Caco-2 (cell line): Measurements from ENCODE around the gene ADGRL3. TPM values are rescaled to one million over a fixed set of nuclear protein-coding genes. Genes with fewer than 3 reads are reported as not detected.

ENCODE experiments used
- BruUV-seq: library from RNA; stranded (reverse); fragments of 400-500 nt; replicated peaks from 2 replicates; lab custom pipeline; 2021; lab: Mats Ljungman, UMichigan
- CTCF ChIA-PET: fragments of 300-600 bp; sonication (Branson Sonifier 250); formaldehyde crosslinking; loops from one replicate; lab custom pipeline; 2022; ENCODE audit warnings: antibody characterized with exemption; lab: Charles Lee
- POLR2A ChIA-PET: fragments of 300-600 bp; sonication (Branson Sonifier 250); formaldehyde crosslinking; loops from one replicate; lab custom pipeline; 2022; ENCODE audit warnings: antibody characterized with exemption; lab: Charles Lee
- DNase-seq, 2 experiments: peaks; one replicate each; pipeline versions ENCODE4 v3.0.0 to v3.0.0-alpha.2; 2020 to 2022
- H3K27me3 ChIP-seq: replicated peaks from 2 replicates; pipeline ENCODE4 v1.6.0; 2011; ENCODE audit warnings: low read length; ENCODE audit not compliant: control insufficient read depth, insufficient read depth
- H3K36me3 ChIP-seq: 2 replicates; pipeline ENCODE4 v1.5.1; 2011; ENCODE audit warnings: low read length; ENCODE audit not compliant: control insufficient read depth, insufficient read depth
- H3K4me1 ChIP-seq: fragments of 250-450 bp; sonication (Bioruptor Pico); 2 replicates; pipeline ENCODE4 v1.5.1; 2020; ENCODE audit warnings: mild to moderate bottlenecking
- H3K4me3 ChIP-seq: 2 replicates; pipeline ENCODE4 v1.5.1; 2011; ENCODE audit warnings: low read depth, mild to moderate bottlenecking, control low read depth, low read length
- H3K9me3 ChIP-seq: fragments of 250-450 bp; sonication (Bioruptor Pico); 2 replicates; pipeline ENCODE4 v1.5.1; 2020; ENCODE audit warnings: mild to moderate bottlenecking, moderate library complexity
- H3K27ac Mint-ChIP-seq: one replicate; pipeline ENCODE4 v1.8.0; 2022; ENCODE audit warnings: mixed read lengths; ENCODE audit not compliant: unreplicated experiment
- H3K27me3 Mint-ChIP-seq: one replicate; pipeline ENCODE4 v1.8.0; 2022; ENCODE audit warnings: mixed read lengths; ENCODE audit not compliant: insufficient read depth, unreplicated experiment
- H3K36me3 Mint-ChIP-seq: one replicate; pipeline ENCODE4 v1.8.0; 2022; ENCODE audit warnings: mild to moderate bottlenecking, mixed read lengths; ENCODE audit not compliant: insufficient read depth, unreplicated experiment
- H3K4me1 Mint-ChIP-seq: one replicate; pipeline ENCODE4 v1.8.0; 2022; ENCODE audit warnings: low read depth, mixed read lengths; ENCODE audit not compliant: unreplicated experiment
- H3K4me3 Mint-ChIP-seq: one replicate; pipeline ENCODE4 v1.8.0; 2022; ENCODE audit warnings: mild to moderate bottlenecking, moderate library complexity, mixed read lengths; ENCODE audit not compliant: unreplicated experiment
- H3K9me3 Mint-ChIP-seq: one replicate; pipeline ENCODE4 v1.8.0; 2022; ENCODE audit warnings: mixed read lengths; ENCODE audit not compliant: unreplicated experiment
- intact Hi-C: fragments of 100-400 bp; cut with micrococcal nuclease; formaldehyde crosslinking; loops from one replicate; pipeline ENCODE4 v1.10.0; 2022; ENCODE audit not compliant: unreplicated experiment
- total RNA-seq: library from RNA; stranded (reverse); gene quantifications from 2 replicates; pipeline ENCODE4 v1.2.3, GENCODE V29; 2022
- TF ChIP-seq, protein P1 (sequence below), 2 experiments: fragments of 200-600 bp in 1 of 2; IDR thresholded peaks; 1 replicate in 1 of 2; 2 replicates in 1 of 2; pipeline versions ENCODE4 v1.5.1 to v1.8.0; 2011 to 2022; ENCODE audit warnings: antibody characterized with exemption in 1 of 2, control low read depth in 1 of 2, inconsistent platforms in 1 of 2, low read depth in 1 of 2, low read length in 1 of 2, mild to moderate bottlenecking in 1 of 2, moderate library complexity in 1 of 2; ENCODE audit not compliant: insufficient read depth in 1 of 2, severe bottlenecking in 1 of 2, unreplicated experiment in 1 of 2

The ADGRL3 gene
- total RNA-seq, 1 experiment from 2014 or later: 1.5 TPM

DNA sequence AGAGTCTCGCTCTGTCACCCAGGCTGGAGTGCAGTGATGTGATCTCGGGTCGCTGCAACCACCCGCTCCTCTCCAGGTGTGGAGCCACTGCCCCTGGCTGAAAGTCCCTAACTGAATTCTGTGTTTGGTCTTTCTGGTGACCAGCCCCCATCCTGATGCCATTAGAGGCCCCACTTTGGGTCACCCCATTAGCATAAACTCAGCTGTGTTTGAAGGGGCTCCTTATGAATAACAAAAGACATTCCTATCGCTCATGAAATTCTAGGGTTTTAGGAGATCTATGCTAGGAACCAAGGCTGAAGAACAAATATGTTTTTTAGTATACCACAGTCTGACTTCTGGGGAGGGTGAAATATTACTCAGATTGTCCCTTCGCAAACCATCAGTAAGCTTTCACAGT, 652.9 kb downstream of the ADGRL3 start:
- no peaks in the 10 kb centered on the region for H3K36me3 ChIP-seq
- Mint-ChIP-seq H3K4me3 (no peak overlapping the region), H3K27ac (no peak overlapping the region), H3K36me3 (no peaks in the 10 kb centered on the region), H3K27me3 (peaks cover 3% of the 10 kb centered on the region), H3K4me1 (no peaks in the 10 kb centered on the region), H3K9me3 (no peaks in the 10 kb centered on the region)
- no peaks in the 10 kb centered on the region for H3K27me3 ChIP-seq
- no peaks in the 10 kb centered on the region for H3K9me3 ChIP-seq
- no TSS peak for BruUV-seq
- H3K4me1 ChIP-seq: no peaks in the 10 kb centered on the region
- intact Hi-C loops: no loop called here
- no peak for DNase-seq
- ChIA-PET CTCF (no interaction called here), POLR2A (no interaction called here)
- TF ChIP-seq, protein P1, sequence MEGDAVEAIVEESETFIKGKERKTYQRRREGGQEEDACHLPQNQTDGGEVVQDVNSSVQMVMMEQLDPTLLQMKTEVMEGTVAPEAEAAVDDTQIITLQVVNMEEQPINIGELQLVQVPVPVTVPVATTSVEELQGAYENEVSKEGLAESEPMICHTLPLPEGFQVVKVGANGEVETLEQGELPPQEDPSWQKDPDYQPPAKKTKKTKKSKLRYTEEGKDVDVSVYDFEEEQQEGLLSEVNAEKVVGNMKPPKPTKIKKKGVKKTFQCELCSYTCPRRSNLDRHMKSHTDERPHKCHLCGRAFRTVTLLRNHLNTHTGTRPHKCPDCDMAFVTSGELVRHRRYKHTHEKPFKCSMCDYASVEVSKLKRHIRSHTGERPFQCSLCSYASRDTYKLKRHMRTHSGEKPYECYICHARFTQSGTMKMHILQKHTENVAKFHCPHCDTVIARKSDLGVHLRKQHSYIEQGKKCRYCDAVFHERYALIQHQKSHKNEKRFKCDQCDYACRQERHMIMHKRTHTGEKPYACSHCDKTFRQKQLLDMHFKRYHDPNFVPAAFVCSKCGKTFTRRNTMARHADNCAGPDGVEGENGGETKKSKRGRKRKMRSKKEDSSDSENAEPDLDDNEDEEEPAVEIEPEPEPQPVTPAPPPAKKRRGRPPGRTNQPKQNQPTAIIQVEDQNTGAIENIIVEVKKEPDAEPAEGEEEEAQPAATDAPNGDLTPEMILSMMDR (IDR thresholded peaks at IDR 0.05; ENCODE audit: insufficient read depth in 1 of 2, low read depth in 1 of 2, low read length in 1 of 2, severe bottlenecking in 1 of 2, unreplicated experiment in 1 of 2): no peak
- H3K4me3 ChIP-seq: no peak overlapping the region

GRCh38 chr4:61860376-61860775, 660.2 kb downstream of the ADGRL3 start:
- Mint-ChIP-seq H3K27ac (no peak overlapping the region), H3K27me3 (peaks cover 3% of the 10 kb centered on the region), H3K4me3 (no peak overlapping the region), H3K36me3 (no peaks in the 10 kb centered on the region), H3K9me3 (no peaks in the 10 kb centered on the region), H3K4me1 (no peaks in the 10 kb centered on the region)
- no peaks in the 10 kb centered on the region for H3K4me1 ChIP-seq
- no peak overlapping the region for H3K4me3 ChIP-seq
- BruUV-seq: no TSS peak
- H3K9me3 ChIP-seq: no peaks in the 10 kb centered on the region
- intact Hi-C loops: no loop called here
- no peaks in the 10 kb centered on the region for H3K36me3 ChIP-seq
- TF ChIP-seq, protein P1 (IDR thresholded peaks at IDR 0.05; ENCODE audit: insufficient read depth in 1 of 2, low read depth in 1 of 2, low read length in 1 of 2, severe bottlenecking in 1 of 2, unreplicated experiment in 1 of 2): no peak
- ChIA-PET CTCF (no interaction called here), POLR2A (no interaction called here)
- no peak for DNase-seq
- H3K27me3 ChIP-seq: no peaks in the 10 kb centered on the region; the same call in 1 of the 2 replicates

DNA sequence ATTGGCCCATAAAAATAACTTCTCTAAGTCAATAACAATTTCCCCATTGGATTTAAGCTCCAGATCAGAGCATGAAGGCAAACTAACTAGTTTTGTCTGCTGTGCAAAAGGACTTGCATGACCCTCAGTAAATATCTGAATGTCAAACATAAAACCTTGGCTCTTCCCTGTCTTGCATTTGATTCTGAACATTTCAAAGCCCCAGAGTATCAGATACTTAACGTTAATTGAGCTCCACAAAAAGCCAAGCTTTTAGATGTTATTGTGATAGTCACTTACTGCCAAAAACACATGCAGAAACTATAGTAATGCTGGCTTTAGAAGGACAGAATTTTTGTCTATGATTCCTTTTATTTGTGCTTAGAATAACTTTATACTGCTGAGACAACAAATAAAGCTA, 664.2 kb downstream of the ADGRL3 start:
- H3K27me3 ChIP-seq: no peaks in the 10 kb centered on the region; the same call in 1 of the 2 replicates
- no peak for DNase-seq
- no peaks in the 10 kb centered on the region for H3K9me3 Mint-ChIP-seq
- ChIA-PET CTCF (no interaction called here), POLR2A (no interaction called here)
- TF ChIP-seq, protein P1 (IDR thresholded peaks at IDR 0.05; ENCODE audit: insufficient read depth in 1 of 2, low read depth in 1 of 2, low read length in 1 of 2, severe bottlenecking in 1 of 2, unreplicated experiment in 1 of 2): no peak
- H3K36me3 Mint-ChIP-seq: no peaks in the 10 kb centered on the region
- H3K4me1 ChIP-seq: no peaks in the 10 kb centered on the region
- no peak overlapping the region for H3K4me3 Mint-ChIP-seq
- no peaks in the 10 kb centered on the region for H3K27me3 Mint-ChIP-seq
- no peak overlapping the region for H3K4me3 ChIP-seq
- no peaks in the 10 kb centered on the region for H3K9me3 ChIP-seq
- intact Hi-C loops: no loop called here
- no peaks in the 10 kb centered on the region for H3K4me1 Mint-ChIP-seq
- no TSS peak for BruUV-seq
- no peak overlapping the region for H3K27ac Mint-ChIP-seq
- no peaks in the 10 kb centered on the region for H3K36me3 ChIP-seq
